ENCODE measurements around the gene RUSC1.
"Not testable (repeated sequence)": the region's sequence is repeated elsewhere in the genome, so short reads cannot be mapped to it uniquely, and the experiment has no call there.

The RUSC1 gene

GRCh38 chr1:155323729-155324036 is 3.0 kb downstream of the RUSC1 start:
- peak; percentile 48 for DNase-seq

GRCh38 chr1:155324037-155324716 is 3.5 kb downstream of the RUSC1 start:
- DNase-seq: peak; percentile 95

GRCh38 chr1:155324717-155325602 is 4.3 kb downstream of the RUSC1 start:
- DNase-seq: peak; percentile 40

GRCh38 chr1:155325603-155325893 is 4.9 kb downstream of the RUSC1 start:
- no peak for DNase-seq

GRCh38 chr1:155326020-155326526 is 5.4 kb downstream of the RUSC1 start:
- no peak for DNase-seq

GRCh38 chr1:155326631-155327037 is 5.9 kb downstream of the RUSC1 start:
- DNase-seq: no peak

- no peak for DNase-seq
These were observed 7.3 kb downstream of the RUSC1 start for GRCh38 chr1:155327981-155328380.

GRCh38 chr1:155328856-155329255 is 8.2 kb downstream of the RUSC1 start:
- not testable (repeated sequence) for DNase-seq

GRCh38 chr1:155329980-155330598 is 9.4 kb downstream of the RUSC1 start:
- DNase-seq: no peak

- peak; percentile 17 for DNase-seq
These were observed 14.3 kb downstream of the RUSC1 start for GRCh38 chr1:155334962-155335361.

GRCh38 chr1:155339515-155340097 is 18.9 kb downstream of the RUSC1 start:
- DNase-seq: no peak

- DNase-seq: no peak
These were observed 22.1 kb downstream of the RUSC1 start for GRCh38 chr1:155342842-155343241.

GRCh38 chr1:155352631-155353030 is 31.9 kb downstream of the RUSC1 start:
- DNase-seq: no peak

GRCh38 chr1:155360051-155360450 is 39.4 kb downstream of the RUSC1 start:
- DNase-seq: no peak

GRCh38 chr1:155379180-155379579 is 58.5 kb downstream of the RUSC1 start:
- no peak for DNase-seq

- DNase-seq: no peak
These were observed 59.0 kb downstream of the RUSC1 start for GRCh38 chr1:155379631-155380090.
